Uterus (tissue), 4 donors: ENCODE data around the gene SHFL. TPM values are rescaled to one million over a fixed set of nuclear protein-coding genes. Genes with fewer than 3 reads are reported as not detected.

Experiments used
- DNase-seq, 2 donors: peaks; one replicate each; pipeline ENCODE4 v3.0.0-alpha.2; 2019 to 2020
- H3K27ac ChIP-seq, 2 donors: fragments of 200-600 bp; sonication (generic); 1 replicate in 1 of 2; 2 replicates in 1 of 2; pipeline ENCODE4 v1.5.1; 2016 to 2018
- H3K27me3 ChIP-seq, 2 donors: fragments of 200-600 bp; sonication (generic); one replicate each; pipeline ENCODE4 v1.5.1; 2018 to 2019; ENCODE audit warnings: control low read depth in 1 of 2
- H3K36me3 ChIP-seq, 2 donors: fragments of 200-600 bp; sonication (generic); one replicate each; pipeline ENCODE4 v1.5.1; 2019; ENCODE audit warnings: control low read depth in 1 of 2
- H3K4me1 ChIP-seq, 2 donors: fragments of 200-600 bp; sonication (generic); one replicate each; pipeline ENCODE4 v1.5.1; 2018 to 2019; ENCODE audit warnings: control low read depth in 1 of 2
- H3K4me3 ChIP-seq, 2 donors: fragments of 200-600 bp; sonication (generic); 1 replicate in 1 of 2; 2 replicates in 1 of 2; pipeline ENCODE4 v1.5.1; 2018 to 2019; ENCODE audit warnings: mild to moderate bottlenecking in 1 of 2
- H3K9me3 ChIP-seq, 2 donors: fragments of 200-600 bp; sonication (generic); one replicate each; pipeline ENCODE4 v1.5.1; 2019; ENCODE audit warnings: control low read depth in 1 of 2
- CTCF ChIP-seq, 4 experiments: fragments of 200-600 bp in 2 of 4; fragments of 450-650 bp in 2 of 4; sonication (generic) in 2 of 4; IDR thresholded peaks; one replicate each; pipeline ENCODE4 v1.5.1; 2016 to 2019; ENCODE audit warnings: antibody characterized with exemption in 4 of 4, mild to moderate bottlenecking in 2 of 4, moderate library complexity in 1 of 4
- POLR2A ChIP-seq, 2 donors: fragments of 450-650 bp; IDR thresholded peaks; one replicate each; pipeline ENCODE4 v1.6.1; 2016; ENCODE audit warnings: antibody characterized with exemption in 2 of 2, mild to moderate bottlenecking in 1 of 2, moderate library complexity in 1 of 2
- intact Hi-C: fragments of 100-400 bp; cut with DNase I; formaldehyde crosslinking; loops from one replicate; pipeline ENCODE4 v1.15.1; 2023; ENCODE audit warnings: low total_unique reads
- total RNA-seq, 4 donors: library from RNA; depleted of rRNA in 3 of 4; stranded (reverse); fragments of >200 nt in 3 of 4; gene quantifications; one replicate each; pipeline versions ENCODE4 v1.1.0 to v1.2.4, GENCODE V29; 2014 to 2023
- donor health status: DM: yes; HTN: yes; CAD: no.

Gene SHFL
- total RNA-seq, 4 donors from 2014 or later = 23.2 to 79.2 (median 44.8) TPM

- no peaks in the 10 kb centered on the region for H3K4me1 ChIP-seq
- H3K27me3 ChIP-seq = no peaks in the 10 kb centered on the region
- no peaks in the 10 kb centered on the region for H3K9me3 ChIP-seq
- H3K27ac ChIP-seq = peak overlapping the region; percentile 89 to 91
- H3K4me3 ChIP-seq = peak overlapping the region in 1 of 2 donors; percentile 81
- intact Hi-C loops = no loop called here
- H3K36me3 ChIP-seq = no peaks in the 10 kb centered on the region
- DNase-seq = no peak
- TF ChIP-seq POLR2A (IDR thresholded peaks at IDR 0.05) (no peak), CTCF (IDR thresholded peaks at IDR 0.05) (no peak)
Observed at GRCh38 chr19:10087296-10088061, 1.4 kb downstream of the SHFL start.

GRCh38 chr19:10088949-10089554 lies 2.9 kb downstream of the SHFL start:
- H3K36me3 ChIP-seq = no peaks in the 10 kb centered on the region
- no peak overlapping the region for H3K27ac ChIP-seq
- H3K4me3 ChIP-seq = no peak overlapping the region
- no peak for DNase-seq
- H3K4me1 ChIP-seq = no peaks in the 10 kb centered on the region
- intact Hi-C loops = no loop called here
- H3K9me3 ChIP-seq = no peaks in the 10 kb centered on the region
- TF ChIP-seq POLR2A (IDR thresholded peaks at IDR 0.05) (no peak), CTCF (IDR thresholded peaks at IDR 0.05) (no peak)
- H3K27me3 ChIP-seq = no peaks in the 10 kb centered on the region

- Histone ChIP-seq H3K27me3 (no peaks in the 10 kb centered on the region), H3K4me3 (no peak overlapping the region), H3K4me1 (no peaks in the 10 kb centered on the region), H3K36me3 (no peaks in the 10 kb centered on the region), H3K27ac (no peak overlapping the region), H3K9me3 (no peaks in the 10 kb centered on the region)
- intact Hi-C loops = no loop called here
- DNase-seq = no peak
- TF ChIP-seq CTCF (IDR thresholded peaks at IDR 0.05) (no peak), POLR2A (IDR thresholded peaks at IDR 0.05) (no peak)
Observed at GRCh38 chr19:10089801-10090375, 3.8 kb downstream of the SHFL start.

GRCh38 chr19:10091370-10091687 lies 5.2 kb downstream of the SHFL start:
- H3K4me1 ChIP-seq = no peaks in the 10 kb centered on the region
- TF ChIP-seq CTCF (IDR thresholded peaks at IDR 0.05) (no peak), POLR2A (IDR thresholded peaks at IDR 0.05) (no peak)
- no peak for DNase-seq
- no peak overlapping the region for H3K27ac ChIP-seq
- no peaks in the 10 kb centered on the region for H3K27me3 ChIP-seq
- H3K9me3 ChIP-seq = no peaks in the 10 kb centered on the region
- no peak overlapping the region for H3K4me3 ChIP-seq
- no peaks in the 10 kb centered on the region for H3K36me3 ChIP-seq
- intact Hi-C loops = no loop called here
